Naive thymus-derived CD8-positive, alpha-beta T cell (primary cell): Measurements from ENCODE around the gene IL1RAPL2. TPM values are rescaled to one million over a fixed set of nuclear protein-coding genes. Genes with fewer than 3 reads are reported as not detected.
"Not testable (repeated sequence)": the region's sequence is repeated elsewhere in the genome, so short reads cannot be mapped to it uniquely, and the experiment has no call there.

ENCODE experiments used
- ATAC-seq, 2 donors: fragments of 150-1000 bp; cut with Tn5 transposase in 1 of 2; sonication (Bioruptor Pico), chemical (Tn5 transposase) in 1 of 2; 1 replicate in 1 of 2; 2 replicates in 1 of 2; pipeline ENCODE4 v1.10.0; 2021; ENCODE audit warnings: mild to moderate bottlenecking in 2 of 2, moderate library complexity in 2 of 2
- POLR2A ChIA-PET: fragments of 350-600 bp; sonication (Branson Sonifier 250); formaldehyde crosslinking; loops from one replicate; lab custom pipeline; 2021; ENCODE audit warnings: antibody characterized with exemption; lab: Charles Lee
- DNase-seq, 10 donors: peaks; one replicate each; pipeline versions ENCODE4 v3.0.0 to v3.0.0-alpha.2; 2020 to 2022
- H3K27ac Mint-ChIP-seq, 10 donors: one replicate each; pipeline ENCODE4 v1.8.0; 2020 to 2022; ENCODE audit warnings: mild to moderate bottlenecking in 10 of 10, mixed read lengths in 10 of 10, moderate library complexity in 4 of 10, inconsistent platforms in 1 of 10
- H3K27me3 Mint-ChIP-seq, 5 donors: one replicate each; pipeline ENCODE4 v1.8.0; 2021 to 2022; ENCODE audit warnings: mixed read lengths in 5 of 5
- H3K36me3 Mint-ChIP-seq, 3 donors: one replicate each; pipeline ENCODE4 v1.8.0; 2020 to 2022; ENCODE audit warnings: mixed read lengths in 3 of 3, mild to moderate bottlenecking in 2 of 3, inconsistent platforms in 1 of 3
- H3K4me1 Mint-ChIP-seq, 4 donors: one replicate each; pipeline ENCODE4 v1.8.0; 2021 to 2022; ENCODE audit warnings: mixed read lengths in 4 of 4
- H3K4me3 Mint-ChIP-seq, 10 donors: one replicate each; pipeline ENCODE4 v1.8.0; 2020 to 2022; ENCODE audit warnings: mild to moderate bottlenecking in 10 of 10, mixed read lengths in 10 of 10, moderate library complexity in 6 of 10, inconsistent platforms in 1 of 10
- H3K9me3 Mint-ChIP-seq, 9 donors: one replicate each; pipeline ENCODE4 v1.8.0; 2020 to 2022; ENCODE audit warnings: mixed read lengths in 9 of 9, mild to moderate bottlenecking in 3 of 9, inconsistent platforms in 1 of 9, moderate library complexity in 1 of 9
- polyA plus RNA-seq, 3 donors: library from polyadenylated mRNA; unstranded; fragments of 300-500 nt; fragmentation: Illumina TruSeq; gene quantifications; one replicate each; pipeline ENCODE4 v1.2.3, GENCODE V29; 2021
- total RNA-seq, 8 experiments: library from RNA in 2 of 8; stranded (reverse) in 2 of 8; gene quantifications; one replicate each; pipeline ENCODE4 v1.2.3 and lab custom pipeline; 2021 to 2026

IL1RAPL2 gene
- total and polyA plus RNA-seq, 5 experiments from 2014 or later = not detected

- Mint-ChIP-seq H3K4me3 (no peak overlapping the region), H3K4me1 (no peaks in the 10 kb centered on the region), H3K9me3 (peaks cover 0 to 3% (median 0%) of the 10 kb centered on the region in 9 donors), H3K27me3 (peaks cover 0 to 8% (median 0%) of the 10 kb centered on the region in 5 donors), H3K36me3 (peaks cover 0 to 5% (median 0%) of the 10 kb centered on the region in 3 donors), H3K27ac (no peak overlapping the region)
- DNase-seq (no peak), ATAC-seq (no peak)
- POLR2A ChIA-PET = no interaction called here
These were observed 55.8 kb downstream of the IL1RAPL2 start for GRCh38 chrX:104621781-104622180.

- peaks cover 0 to 9% (median 0%) of the 10 kb centered on the region in 3 donors for H3K36me3 Mint-ChIP-seq
- DNase-seq (no peak), ATAC-seq (no peak)
- H3K9me3 Mint-ChIP-seq = peaks cover 0 to 29% (median 3%) of the 10 kb centered on the region in 9 donors
- no peaks in the 10 kb centered on the region for H3K4me1 Mint-ChIP-seq
- no peak overlapping the region for H3K4me3 Mint-ChIP-seq
- no peak overlapping the region for H3K27ac Mint-ChIP-seq
- peaks cover 0 to 9% (median 0%) of the 10 kb centered on the region in 5 donors for H3K27me3 Mint-ChIP-seq
- POLR2A ChIA-PET = no interaction called here
These were observed 75.2 kb downstream of the IL1RAPL2 start for GRCh38 chrX:104641176-104641575.

- H3K4me1 Mint-ChIP-seq = no peaks in the 10 kb centered on the region
- peaks cover 0 to 2% (median 0%) of the 10 kb centered on the region in 3 donors for H3K36me3 Mint-ChIP-seq
- DNase-seq (no peak), ATAC-seq (no peak)
- H3K9me3 Mint-ChIP-seq = peaks cover 0 to 16% (median 0%) of the 10 kb centered on the region in 9 donors
- H3K4me3 Mint-ChIP-seq = no peak overlapping the region
- peaks cover 0 to 5% (median 0%) of the 10 kb centered on the region in 5 donors for H3K27me3 Mint-ChIP-seq
- POLR2A ChIA-PET = no interaction called here
- no peak overlapping the region for H3K27ac Mint-ChIP-seq
These were observed 81.1 kb downstream of the IL1RAPL2 start for GRCh38 chrX:104647084-104647483.

GRCh38 chrX:104659005-104659744 lies 93.2 kb downstream of the IL1RAPL2 start:
- ATAC-seq (no peak), DNase-seq (no peak)
- Mint-ChIP-seq H3K27me3 (peaks cover 0 to 5% (median 2%) of the 10 kb centered on the region in 5 donors), H3K4me1 (peaks cover 0 to under 1% (median 0%) of the 10 kb centered on the region in 4 donors), H3K9me3 (peaks cover 0 to 9% (median 0%) of the 10 kb centered on the region in 9 donors), H3K36me3 (no peaks in the 10 kb centered on the region), H3K4me3 (no peak overlapping the region), H3K27ac (no peak overlapping the region)
- POLR2A ChIA-PET = no interaction called here

GRCh38 chrX:104660092-104660491 lies 94.1 kb downstream of the IL1RAPL2 start:
- peaks cover 0 to 9% (median 0%) of the 10 kb centered on the region in 9 donors for H3K9me3 Mint-ChIP-seq
- POLR2A ChIA-PET = no interaction called here
- DNase-seq (no peak), ATAC-seq (no peak)
- H3K36me3 Mint-ChIP-seq = no peaks in the 10 kb centered on the region
- H3K4me1 Mint-ChIP-seq = no peaks in the 10 kb centered on the region
- H3K27ac Mint-ChIP-seq = no peak overlapping the region
- H3K27me3 Mint-ChIP-seq = peaks cover 0 to 5% (median 2%) of the 10 kb centered on the region in 5 donors
- H3K4me3 Mint-ChIP-seq = no peak overlapping the region

- H3K27ac Mint-ChIP-seq = no peak overlapping the region
- no peaks in the 10 kb centered on the region for H3K36me3 Mint-ChIP-seq
- no peak overlapping the region for H3K4me3 Mint-ChIP-seq
- H3K27me3 Mint-ChIP-seq = peaks cover 0 to 5% (median 0%) of the 10 kb centered on the region in 5 donors
- DNase-seq (no peak), ATAC-seq (no peak)
- H3K9me3 Mint-ChIP-seq = peaks cover 0 to 4% (median 0%) of the 10 kb centered on the region in 9 donors
- POLR2A ChIA-PET = no interaction called here
- no peaks in the 10 kb centered on the region for H3K4me1 Mint-ChIP-seq
These were observed 96.7 kb downstream of the IL1RAPL2 start for GRCh38 chrX:104662694-104663093.

GRCh38 chrX:104665691-104666090 lies 99.7 kb downstream of the IL1RAPL2 start:
- no peak for DNase-seq
- Mint-ChIP-seq H3K9me3 (peaks cover 0 to 4% (median 0%) of the 10 kb centered on the region in 9 donors), H3K27ac (no peak overlapping the region), H3K4me3 (no peak overlapping the region), H3K36me3 (no peaks in the 10 kb centered on the region), H3K27me3 (peaks cover 0 to 5% (median 0%) of the 10 kb centered on the region in 5 donors), H3K4me1 (no peaks in the 10 kb centered on the region)
- ATAC-seq = no peak
- POLR2A ChIA-PET = no interaction called here

- no peak overlapping the region for H3K4me3 Mint-ChIP-seq
- no peaks in the 10 kb centered on the region for H3K4me1 Mint-ChIP-seq
- peaks cover 0 to 4% (median 0%) of the 10 kb centered on the region in 9 donors for H3K9me3 Mint-ChIP-seq
- no peak overlapping the region for H3K27ac Mint-ChIP-seq
- ATAC-seq = no peak
- DNase-seq = no peak
- POLR2A ChIA-PET = no interaction called here
- H3K36me3 Mint-ChIP-seq = no peaks in the 10 kb centered on the region
- peaks cover 0 to 2% (median 0%) of the 10 kb centered on the region in 5 donors for H3K27me3 Mint-ChIP-seq
These were observed 102.6 kb downstream of the IL1RAPL2 start for GRCh38 chrX:104668550-104668949.

- Mint-ChIP-seq H3K36me3 (no peaks in the 10 kb centered on the region), H3K4me1 (no peaks in the 10 kb centered on the region), H3K4me3 (no peak overlapping the region), H3K27ac (no peak overlapping the region), H3K27me3 (no peaks in the 10 kb centered on the region), H3K9me3 (peaks cover 0 to 4% (median 0%) of the 10 kb centered on the region in 9 donors)
- no peak for ATAC-seq
- POLR2A ChIA-PET = no interaction called here
- DNase-seq = no peak
These were observed 103.1 kb downstream of the IL1RAPL2 start for GRCh38 chrX:104669063-104669462.

GRCh38 chrX:104670051-104670450 lies 104.1 kb downstream of the IL1RAPL2 start:
- POLR2A ChIA-PET = no interaction called here

GRCh38 chrX:104677517-104677916 lies 111.5 kb downstream of the IL1RAPL2 start:
- H3K36me3 Mint-ChIP-seq, H3K27me3 Mint-ChIP-seq, POLR2A ChIA-PET, ATAC-seq, H3K9me3 Mint-ChIP-seq, H3K27ac Mint-ChIP-seq, H3K4me3 Mint-ChIP-seq, DNase-seq, H3K4me1 Mint-ChIP-seq: not testable (repeated sequence)

More at GRCh38 chrX:104670051-104670450, 104.1 kb downstream of the IL1RAPL2 start:
- Mint-ChIP-seq H3K27ac (no peak overlapping the region), H3K27me3 (no peaks in the 10 kb centered on the region), H3K4me3 (no peak overlapping the region), H3K36me3 (no peaks in the 10 kb centered on the region), H3K9me3 (peaks cover 0 to 6% (median 0%) of the 10 kb centered on the region in 9 donors), H3K4me1 (no peaks in the 10 kb centered on the region)
- ATAC-seq (no peak), DNase-seq (no peak)

GRCh38 chrX:104679175-104679574 lies 113.2 kb downstream of the IL1RAPL2 start:
- Mint-ChIP-seq H3K9me3 (peaks cover 0 to 4% (median 0%) of the 10 kb centered on the region in 9 donors), H3K36me3 (no peaks in the 10 kb centered on the region), H3K4me1 (no peaks in the 10 kb centered on the region), H3K27ac (no peak overlapping the region), H3K27me3 (peaks cover 0 to 3% (median 0%) of the 10 kb centered on the region in 5 donors), H3K4me3 (no peak overlapping the region)
- POLR2A ChIA-PET = no interaction called here
- ATAC-seq (no peak), DNase-seq (no peak)

- ATAC-seq (no peak), DNase-seq (no peak)
- no peaks in the 10 kb centered on the region for H3K36me3 Mint-ChIP-seq
- H3K9me3 Mint-ChIP-seq = peaks cover 0 to 4% (median 0%) of the 10 kb centered on the region in 9 donors
- POLR2A ChIA-PET = no interaction called here
- H3K4me3 Mint-ChIP-seq = no peak overlapping the region
- no peak overlapping the region for H3K27ac Mint-ChIP-seq
- no peaks in the 10 kb centered on the region for H3K4me1 Mint-ChIP-seq
- H3K27me3 Mint-ChIP-seq = peaks cover 0 to 3% (median 0%) of the 10 kb centered on the region in 5 donors
These were observed 115.2 kb downstream of the IL1RAPL2 start for GRCh38 chrX:104681214-104681613.
